HL-60/S4 treated with phorbol 12-myristate 13-acetate at 8.2 ng/mL for 4 days and 3 days (cell line): ENCODE data around the gene DNAJC1.
"Not testable (repeated sequence)": the region's sequence is repeated elsewhere in the genome, so short reads cannot be mapped to it uniquely, and the experiment has no call there.

Experiments used
- in situ Hi-C: fragments of 300-500 bp; cut with MboI; formaldehyde crosslinking; loops from 2 replicates; pipeline ENCODE4 v1.15.0; 2022; ENCODE audit warnings: low sequenced_read_pairs

Gene DNAJC1

DNA sequence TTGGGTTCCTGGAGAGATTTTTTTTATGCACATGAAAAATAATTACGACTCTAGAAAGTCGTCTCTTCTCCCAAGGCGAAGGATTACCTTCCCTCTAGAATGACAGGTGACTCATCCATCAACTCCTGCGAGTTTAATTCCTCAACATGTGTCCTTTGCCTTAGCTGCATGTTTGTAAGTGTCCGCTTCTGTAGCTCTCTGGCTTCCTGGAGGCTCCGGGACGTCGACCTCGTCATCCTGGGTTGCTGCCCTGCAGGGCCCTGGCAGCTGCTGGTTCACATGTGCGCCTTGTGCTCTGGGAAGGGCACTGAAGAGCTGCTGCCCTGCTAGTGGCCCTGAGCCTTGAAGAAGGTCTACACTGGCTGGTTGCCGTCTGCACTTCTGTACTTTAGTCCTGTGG, 259.3 kb downstream of the DNAJC1 start:
- in situ Hi-C loops: no loop called here

DNA sequence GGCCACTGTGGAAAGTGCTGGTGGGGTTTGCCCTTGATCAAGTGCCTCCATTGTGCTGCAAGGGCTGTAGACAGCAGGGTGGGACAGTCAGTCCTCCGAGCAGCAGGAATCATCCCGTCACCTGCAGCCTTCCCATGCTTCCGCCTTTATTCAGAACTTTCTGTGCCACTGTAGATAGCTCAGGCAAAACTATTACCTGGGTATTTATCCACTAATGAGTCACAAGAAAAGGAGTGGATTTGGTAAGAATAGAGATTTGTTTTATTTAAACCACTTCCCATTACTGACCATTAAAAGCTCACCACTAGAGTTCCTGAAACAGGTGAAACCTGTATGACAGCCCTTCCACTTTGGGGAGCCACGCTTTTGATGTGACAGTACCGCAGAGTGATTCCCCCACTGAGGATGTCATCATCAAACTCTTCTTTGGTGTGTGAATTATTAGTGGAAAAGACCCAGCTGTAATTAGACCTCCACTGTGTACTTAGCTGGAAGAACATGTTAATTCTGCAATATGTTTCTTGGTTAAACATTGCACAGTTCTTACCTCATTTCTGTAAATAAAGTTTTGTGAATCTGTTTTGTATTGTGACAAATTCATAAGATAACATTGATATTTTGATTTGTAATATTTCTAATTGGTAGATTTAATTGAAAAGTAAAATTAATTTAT, 260.7 kb downstream of the DNAJC1 start:
- in situ Hi-C loops: no loop called here

DNA sequence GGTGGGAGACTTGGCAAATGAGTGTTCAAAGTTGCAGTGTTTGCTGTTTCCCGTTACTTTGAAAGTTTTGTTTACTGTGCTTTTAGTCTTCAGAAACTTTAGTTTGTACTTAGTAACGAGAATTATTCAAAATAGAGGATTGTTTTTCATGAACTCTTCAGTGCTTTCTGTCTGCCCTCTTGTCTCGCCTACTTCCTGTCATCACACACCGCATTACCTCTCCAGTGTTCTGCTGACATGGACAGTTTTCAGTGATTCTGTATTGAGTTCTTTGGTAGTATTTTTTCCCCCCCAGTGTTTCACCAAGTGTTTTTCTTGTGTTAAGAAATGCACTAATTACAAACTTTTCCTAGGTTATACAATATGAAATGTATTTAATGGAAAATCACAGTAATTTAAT, 262.5 kb downstream of the DNAJC1 start:
- in situ Hi-C loops: no loop called here

DNA sequence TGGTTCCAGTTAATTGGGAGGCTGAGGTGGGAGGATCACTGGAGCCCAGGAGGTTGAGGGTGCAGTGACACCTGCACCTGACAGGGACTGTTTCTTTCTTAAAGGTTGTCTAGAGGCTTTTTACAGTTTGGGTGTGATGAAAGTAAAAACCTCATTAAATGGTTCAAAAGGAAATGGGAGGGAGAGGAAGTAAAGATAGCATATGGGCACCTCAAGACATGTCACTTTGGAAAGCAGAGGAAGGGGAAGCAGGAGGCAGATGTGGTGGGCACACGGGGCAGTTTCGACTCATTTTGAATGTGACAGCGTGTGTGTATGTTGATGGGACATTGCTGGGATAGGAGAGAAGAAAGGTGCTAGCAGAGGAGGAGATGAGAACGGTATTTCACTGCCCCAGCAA, 266.4 kb downstream of the DNAJC1 start:
- in situ Hi-C loops: no loop called here

DNA sequence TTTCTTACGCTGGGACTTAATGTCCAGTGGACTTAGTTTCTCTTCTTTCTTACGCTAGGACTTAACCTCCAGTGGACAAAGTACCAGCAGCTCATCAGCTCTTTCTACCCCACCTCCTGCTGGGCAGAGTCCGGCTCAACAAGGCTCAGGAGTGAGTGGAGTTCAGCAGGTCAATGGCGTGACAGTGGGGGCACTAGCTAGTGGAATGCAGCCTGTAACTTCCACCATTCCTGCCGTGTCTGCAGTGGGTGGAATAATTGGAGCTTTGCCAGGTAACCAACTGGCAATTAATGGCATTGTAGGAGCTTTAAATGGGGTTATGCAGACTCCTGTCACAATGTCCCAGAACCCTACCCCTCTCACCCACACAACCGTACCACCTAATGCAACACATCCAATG, 269.8 kb downstream of the DNAJC1 start:
- in situ Hi-C loops: no loop called here

DNA sequence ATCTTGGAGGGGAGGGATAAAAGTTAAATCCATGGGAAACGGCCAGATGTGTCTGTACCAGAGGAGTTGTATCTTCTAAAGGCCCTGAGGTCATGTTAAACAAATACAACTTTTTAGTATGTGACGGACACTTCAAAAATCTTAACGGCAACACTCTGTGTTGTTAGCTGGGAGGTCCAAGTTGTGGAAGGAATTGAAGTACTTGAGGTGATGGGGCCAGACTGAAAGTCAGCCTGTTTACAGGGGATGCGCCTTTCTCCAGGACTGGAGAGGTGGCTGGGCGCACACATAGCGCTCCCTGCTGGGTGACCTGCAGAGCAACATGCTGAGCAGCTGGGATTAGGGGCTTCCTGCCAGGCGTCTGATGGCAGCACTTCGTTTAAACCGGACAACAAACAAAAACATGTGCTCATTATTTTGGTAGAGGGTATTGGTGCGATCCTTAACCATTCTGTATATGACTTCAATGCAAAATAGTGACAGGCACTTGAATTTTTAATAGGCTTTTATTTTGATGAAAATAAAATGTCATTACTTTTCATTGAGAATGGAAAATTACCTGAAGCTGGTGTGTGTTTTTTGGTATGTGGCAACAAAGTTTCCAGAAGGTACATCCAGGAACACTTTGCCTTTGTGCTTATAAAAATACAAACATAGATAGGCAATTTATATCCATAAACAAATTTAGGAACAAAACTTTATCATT, 271.3 kb downstream of the DNAJC1 start:
- in situ Hi-C loops: no loop called here

DNA sequence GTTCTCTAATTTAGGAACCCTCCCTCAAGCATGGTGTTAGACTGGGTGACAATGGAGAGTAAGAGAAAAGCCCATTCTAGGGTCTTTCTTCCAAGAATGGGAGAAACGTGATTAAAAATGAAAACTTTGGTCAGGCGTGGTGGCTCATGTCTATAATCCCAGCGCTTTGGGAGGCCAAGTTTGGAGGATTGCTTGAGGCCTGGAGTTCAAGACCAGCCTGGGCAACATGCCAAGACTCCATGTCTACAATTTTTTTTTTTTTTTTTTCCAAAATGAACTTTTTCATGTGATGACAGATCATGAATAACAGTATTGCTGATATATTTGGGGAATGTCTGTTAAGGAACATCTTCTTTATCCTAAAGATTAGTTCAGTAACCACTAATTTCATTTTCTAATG, 274.9 kb downstream of the DNAJC1 start:
- in situ Hi-C loops: no loop called here

DNA sequence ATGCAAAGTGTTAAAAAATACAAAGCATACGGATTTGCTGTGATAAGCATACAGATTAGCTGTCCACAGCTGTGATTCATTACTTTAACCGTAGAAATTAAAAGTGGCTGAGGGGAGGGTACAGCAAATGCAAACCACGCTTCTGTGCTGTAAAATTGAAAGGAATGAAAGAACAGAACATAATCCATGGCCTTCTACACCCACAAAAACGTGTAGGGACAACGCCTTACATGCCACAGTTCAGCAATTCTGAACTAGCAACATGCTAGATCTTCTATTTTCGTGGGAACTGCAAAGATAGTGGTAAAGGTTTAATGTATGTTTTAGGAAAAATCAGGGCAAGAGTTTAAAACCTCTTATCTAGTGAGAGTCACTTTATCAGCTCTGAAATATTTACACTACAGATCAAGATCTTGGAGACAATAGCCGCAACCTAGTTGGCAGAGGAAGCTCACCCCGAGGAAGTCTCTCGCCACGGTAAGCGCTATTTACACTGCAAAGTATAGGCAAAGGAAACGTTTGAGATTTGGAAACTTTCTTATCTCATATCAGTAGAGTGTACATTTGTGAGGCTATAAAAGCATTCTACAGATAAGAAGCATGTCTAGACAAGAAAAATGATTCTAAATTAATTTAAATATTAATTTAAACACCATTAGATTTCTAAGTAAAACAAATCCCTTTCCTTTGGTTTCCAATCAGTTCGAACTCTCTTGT, 275.9 kb downstream of the DNAJC1 start:
- in situ Hi-C loops: no loop called here

DNA sequence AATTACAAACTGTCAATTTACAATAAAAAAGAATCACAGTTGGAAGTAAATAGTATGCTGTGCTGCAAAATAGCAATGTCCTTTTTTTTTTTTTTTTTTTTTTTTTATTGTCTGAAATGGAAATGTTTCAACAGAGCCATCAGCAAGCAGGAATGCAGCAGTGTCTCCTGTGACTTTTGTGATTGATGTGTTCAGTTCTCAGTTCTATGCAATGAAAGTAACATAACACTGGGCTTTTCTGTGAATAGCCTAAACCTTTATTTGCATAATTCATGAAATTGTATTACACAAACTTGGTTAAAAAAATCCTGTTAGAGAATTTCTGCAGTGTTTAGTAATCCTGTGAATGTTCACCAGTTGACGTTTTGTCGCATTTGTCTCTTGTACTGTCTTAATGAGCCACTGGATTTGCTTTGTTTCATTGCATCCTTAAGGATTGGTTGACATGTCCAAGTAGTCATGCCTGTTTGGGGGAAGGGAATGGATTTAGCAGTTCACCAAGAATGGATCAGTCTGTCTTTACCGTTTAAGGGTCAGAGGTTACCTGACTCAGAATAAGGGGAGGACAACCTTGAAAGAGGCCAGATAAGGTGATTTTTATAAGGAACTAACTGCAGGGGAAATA, 276.8 kb downstream of the DNAJC1 start:
- in situ Hi-C loops: no loop called here

DNA sequence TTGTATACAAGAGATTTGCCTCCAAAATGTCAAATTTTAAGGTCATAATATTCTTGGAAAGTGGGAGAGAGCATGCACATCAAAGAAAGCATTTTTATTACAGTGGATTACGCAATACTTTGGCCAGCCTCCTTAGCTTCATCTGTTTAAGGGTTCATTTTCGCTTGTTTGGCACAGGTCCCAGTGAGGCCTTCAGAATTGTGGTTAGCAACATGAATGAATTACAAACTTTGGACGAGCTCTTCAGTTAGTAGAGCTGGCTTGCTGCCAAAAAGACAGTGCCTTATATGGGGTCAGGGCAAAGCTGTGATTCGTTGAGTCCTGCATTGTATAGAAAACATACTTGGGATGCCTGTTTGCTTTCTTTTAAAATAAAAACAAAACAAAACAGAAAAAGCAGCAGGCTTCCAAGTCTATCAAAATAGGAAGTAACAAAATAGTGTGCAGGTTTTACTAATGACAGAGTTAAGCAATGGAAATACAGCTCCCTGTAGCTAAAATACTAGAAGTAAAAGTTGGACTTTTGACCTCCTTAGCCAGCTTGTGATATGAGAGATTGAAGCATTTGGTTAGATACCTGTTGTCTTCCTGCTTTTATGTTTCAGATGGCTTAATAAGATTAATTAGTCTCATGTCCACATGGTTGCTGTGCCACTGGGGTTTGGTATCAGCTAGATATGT, 278.7 kb downstream of the DNAJC1 start:
- in situ Hi-C loops: no loop called here

DNA sequence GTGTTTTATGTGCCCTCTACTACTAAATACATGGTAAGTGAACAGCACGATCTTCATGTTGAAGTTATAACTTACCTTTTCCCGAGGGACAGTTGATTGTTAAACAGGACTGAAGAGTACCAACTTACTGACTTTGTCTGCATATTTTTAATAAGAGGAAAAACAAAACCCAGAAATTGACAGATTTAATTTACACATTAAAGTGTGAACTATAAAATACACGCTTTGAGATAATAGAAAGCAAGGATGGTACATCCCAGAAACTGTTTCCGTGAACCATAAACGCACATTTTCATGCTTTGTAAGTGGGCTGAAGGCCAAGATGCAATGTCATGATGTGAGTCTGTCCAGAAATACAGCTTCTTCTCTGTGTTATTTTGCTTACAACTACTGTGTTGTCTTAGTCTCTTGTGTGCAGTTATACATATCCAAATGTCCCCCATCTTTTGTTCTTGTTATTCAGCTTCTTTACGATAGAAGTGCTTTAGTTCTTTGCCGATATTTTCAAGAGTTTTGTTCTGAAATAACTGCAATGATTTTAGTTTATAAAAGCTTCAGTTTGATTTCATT, 279.4 kb downstream of the DNAJC1 start:
- in situ Hi-C loops: no loop called here

DNA sequence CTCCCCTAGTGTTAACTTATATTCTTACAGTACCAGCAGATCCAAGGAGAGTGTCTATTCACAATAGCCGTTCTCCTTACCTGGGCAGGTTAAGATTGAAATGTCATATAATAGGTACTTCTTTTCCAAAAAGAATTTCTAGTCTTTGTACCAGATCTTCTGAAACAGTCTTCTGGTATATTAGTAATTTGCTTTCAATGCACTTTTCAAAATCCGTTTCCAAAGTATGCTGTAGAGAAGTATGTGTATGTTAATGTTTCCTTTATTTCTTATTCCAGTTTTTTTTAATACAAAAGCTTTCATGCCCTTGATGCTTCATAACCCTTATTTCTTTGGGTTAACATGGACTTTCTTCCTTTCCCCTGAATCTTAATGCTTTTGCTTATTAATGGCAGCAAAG, 281.3 kb downstream of the DNAJC1 start:
- in situ Hi-C loops: no loop called here

DNA sequence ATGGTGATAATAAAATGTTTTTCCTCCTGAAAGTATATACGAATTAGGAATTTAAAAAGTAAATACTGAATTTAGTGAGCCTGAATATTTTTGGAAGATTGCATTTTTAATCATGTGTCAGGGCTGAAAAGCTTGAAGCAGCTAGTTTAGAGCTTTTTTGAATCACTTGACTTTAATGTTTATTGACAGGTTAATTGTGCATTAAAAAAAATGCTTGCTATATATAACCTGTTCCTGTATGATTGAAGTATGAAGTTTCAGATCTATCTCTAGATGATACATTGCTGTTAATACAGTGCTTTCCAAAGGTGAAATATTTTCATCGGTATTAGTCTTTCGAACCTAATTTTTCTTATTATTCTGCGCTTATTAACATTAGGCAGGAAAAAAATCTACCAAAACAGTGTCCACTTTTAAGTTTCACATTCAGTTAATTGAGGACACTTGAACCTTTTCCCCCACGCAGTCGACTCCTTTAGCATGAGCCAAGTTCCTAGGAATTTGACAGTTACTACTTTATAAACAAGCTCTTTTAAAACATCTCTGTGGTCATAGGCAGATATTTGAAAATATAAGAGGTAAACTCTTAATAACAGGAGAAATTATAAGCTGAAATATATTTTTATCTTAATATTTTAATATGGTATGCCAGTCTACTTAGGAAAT, 282.4 kb downstream of the DNAJC1 start:
- in situ Hi-C loops: no loop called here

DNA sequence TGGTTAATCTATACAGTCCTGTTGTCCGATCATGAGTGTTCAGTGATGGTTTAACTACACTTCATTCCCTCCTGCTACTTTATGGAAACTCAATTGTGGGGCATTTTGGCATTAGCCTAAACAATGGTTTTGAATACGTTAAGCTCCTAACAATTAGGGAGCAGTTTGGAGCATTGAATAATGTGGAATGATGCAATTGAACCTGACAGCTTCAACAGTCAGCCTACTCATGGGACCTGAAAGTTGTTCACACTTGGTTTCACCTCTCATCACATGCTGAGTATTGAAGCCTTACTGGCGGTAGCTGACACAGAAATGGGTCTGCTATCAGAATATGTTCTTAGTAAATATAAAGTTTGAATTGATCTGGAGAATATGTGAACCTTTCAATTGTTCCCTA, 283.4 kb downstream of the DNAJC1 start:
- in situ Hi-C loops: no loop called here

DNA sequence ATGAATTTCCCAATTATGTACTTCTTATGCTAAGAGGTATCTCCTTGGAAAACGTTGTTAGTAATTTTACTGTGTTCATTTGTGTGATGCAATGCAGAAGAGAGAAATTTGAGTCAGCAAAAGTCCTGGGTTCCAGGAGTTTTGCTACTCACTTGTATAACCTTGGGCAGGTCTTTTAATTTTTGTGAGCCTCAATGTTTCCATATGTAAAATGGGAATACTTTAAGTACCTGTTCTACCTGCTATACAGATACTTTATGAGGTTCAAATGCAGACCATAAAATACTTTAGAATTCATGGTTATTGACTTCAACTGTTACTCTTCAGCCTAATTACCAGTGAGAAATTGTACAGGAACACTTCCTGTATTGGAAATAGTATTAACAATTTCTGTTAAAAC, 284.0 kb downstream of the DNAJC1 start:
- in situ Hi-C loops: no loop called here

DNA sequence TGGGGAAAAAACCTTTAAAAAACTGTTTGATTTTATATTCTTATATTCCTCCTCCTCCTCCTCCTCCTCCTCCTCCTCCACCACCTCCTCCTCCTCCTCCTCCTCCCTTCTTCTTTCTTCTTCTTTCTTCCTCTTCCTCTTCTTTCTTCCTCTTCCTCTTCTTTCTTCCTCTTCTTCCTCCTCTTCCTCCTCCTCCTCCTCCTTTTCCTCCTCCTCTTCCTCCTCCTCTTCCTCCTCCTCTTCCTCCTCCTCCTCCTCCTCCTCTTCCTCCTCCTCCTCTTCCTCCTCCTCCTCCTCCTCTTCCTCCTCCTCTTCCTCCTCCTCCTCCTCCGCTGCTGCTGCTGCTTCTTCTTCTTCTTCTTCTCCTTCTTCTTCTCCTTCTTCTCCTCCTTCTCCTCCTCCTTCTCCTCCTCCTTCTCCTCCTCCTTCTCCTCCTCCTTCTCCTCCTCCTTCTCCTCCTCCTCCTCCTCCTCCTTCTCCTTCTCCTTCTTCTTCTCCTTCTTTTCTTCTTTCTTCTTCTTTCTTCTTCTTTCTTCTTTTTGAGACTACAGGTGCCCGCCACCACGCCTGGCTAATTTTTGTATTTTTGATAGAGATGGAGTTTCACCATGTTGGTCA, 286.0 kb downstream of the DNAJC1 start:
- in situ Hi-C loops: not testable (repeated sequence)

DNA sequence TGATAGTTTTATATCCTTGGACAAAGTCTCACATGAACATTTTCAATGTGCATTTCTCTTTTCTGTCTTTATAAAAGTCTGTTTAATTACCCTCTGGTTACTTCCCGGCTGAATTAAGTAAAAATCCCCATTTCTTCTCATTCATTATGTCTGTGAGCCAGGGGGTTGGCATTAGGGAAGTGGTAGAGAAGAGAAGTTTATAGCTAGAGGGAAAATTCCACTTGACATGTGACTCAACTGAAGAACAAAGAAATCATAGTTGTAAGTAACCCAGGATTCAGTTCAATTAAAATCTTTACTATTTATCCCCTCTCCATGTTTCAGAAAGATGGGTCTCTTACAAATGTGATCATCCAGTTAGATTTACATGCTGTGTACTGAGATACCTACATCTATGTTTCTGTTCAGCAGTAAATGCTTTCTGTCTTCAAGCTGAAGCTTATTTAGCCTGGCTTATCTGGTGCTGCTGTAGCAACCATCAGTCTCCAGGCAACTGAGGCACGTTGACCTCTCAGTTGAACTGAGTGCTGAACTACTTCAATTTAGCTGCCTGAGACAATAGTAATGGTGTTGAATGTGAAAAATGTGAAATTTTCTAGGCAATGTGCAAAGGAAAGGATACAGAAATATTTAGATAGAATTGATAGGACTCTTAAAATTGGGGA, 287.9 kb downstream of the DNAJC1 start:
- in situ Hi-C loops: no loop called here

DNA sequence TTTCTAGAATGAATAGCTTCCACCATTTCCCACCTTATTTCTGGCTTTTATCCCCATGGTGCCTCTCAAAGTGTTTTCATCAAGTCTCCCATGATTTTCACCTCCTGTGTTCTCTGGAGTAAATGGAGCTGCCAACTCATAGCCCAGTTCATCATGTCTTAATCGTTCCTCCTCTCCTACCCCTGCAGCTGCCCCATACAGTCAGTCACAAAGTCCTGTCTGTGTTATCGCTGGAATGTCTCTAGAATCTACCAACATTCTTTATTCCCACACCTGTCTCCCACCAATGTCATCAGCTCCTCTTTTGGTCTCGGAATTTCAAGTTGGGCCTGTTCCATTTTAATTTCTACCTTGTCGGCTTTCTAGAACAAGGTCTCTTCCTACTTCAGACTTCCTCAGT, 290.6 kb downstream of the DNAJC1 start:
- in situ Hi-C loops: no loop called here

DNA sequence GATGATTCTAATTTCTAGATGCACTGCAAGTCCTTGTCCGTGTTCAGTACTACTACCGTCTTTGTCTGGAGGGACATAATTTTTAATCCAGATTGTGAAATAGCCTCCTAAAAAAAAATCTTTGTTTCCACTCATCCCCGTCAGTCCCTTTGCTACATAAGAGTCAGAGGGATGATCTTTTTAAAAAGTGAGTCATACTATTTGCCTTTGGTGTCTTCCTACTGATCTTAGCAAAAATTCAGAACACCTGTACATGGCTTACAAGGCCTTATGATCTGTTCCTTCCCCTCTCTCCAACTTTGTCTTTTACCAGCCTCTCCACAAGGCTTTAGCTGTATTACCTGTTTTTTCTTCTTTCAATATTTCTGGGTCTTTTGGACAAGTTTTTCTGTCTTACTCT, 296.0 kb downstream of the DNAJC1 start:
- in situ Hi-C loops: no loop called here
